Suprapubic skin (tissue), 4 donors: ENCODE data around the gene HINT1.
A peak's percentile ranks its signal among the peaks of the same experiment; 100 is the strongest.

ENCODE experiments used
- CTCF ChIP-seq, 2 donors: fragments of 200-600 bp in 1 of 2; fragments of 450-650 bp in 1 of 2; sonication (generic) in 1 of 2; IDR thresholded peaks; one replicate each; pipeline ENCODE4 v1.5.1; 2016 to 2019; ENCODE audit warnings: antibody characterized with exemption in 2 of 2, mild to moderate bottlenecking in 1 of 2, moderate library complexity in 1 of 2
- POLR2A ChIP-seq, 2 donors: fragments of 450-650 bp; IDR thresholded peaks; one replicate each; pipeline ENCODE4 v1.6.1; 2017; ENCODE audit warnings: antibody characterized with exemption in 2 of 2, mild to moderate bottlenecking in 2 of 2, moderate library complexity in 2 of 2
- POLR2AphosphoS5 ChIP-seq, 3 donors: sonication (generic); formaldehyde crosslinking; IDR thresholded peaks; one replicate each; pipeline ENCODE4 v1.6.1; 2017; ENCODE audit warnings: antibody characterized with exemption in 3 of 3

GRCh38 chr5:131165119-131165727 is at the start of gene HINT1:
- TF ChIP-seq POLR2A (IDR thresholded peaks at IDR 0.05): peak in 1 of 2 donors; percentile 78
- TF ChIP-seq CTCF (IDR thresholded peaks at IDR 0.05): no peak
- TF ChIP-seq POLR2AphosphoS5 (IDR thresholded peaks at IDR 0.05): peak in 2 of 3 donors; percentile 59 to 69
